GM12878 (cell line): ENCODE measurements around the gene AGO4. TPM values are rescaled to one million over a fixed set of nuclear protein-coding genes. Genes with fewer than 3 reads are reported as not detected.

Source experiments
- ATAC-seq: fragments of 200-7000 bp; cut with Tn5 transposase; 3 replicates; pipeline ENCODE4 v1.9.1; 2020; ENCODE audit warnings: mild to moderate bottlenecking, moderate library complexity
- BruUV-seq: library from RNA; stranded (reverse); fragments of 400-500 nt; replicated peaks from 2 replicates; lab custom pipeline; 2021; lab: Mats Ljungman, UMichigan
- CTCF ChIA-PET: fragments of 300-600 bp; sonication (Branson Sonifier 250); formaldehyde crosslinking; extraction: SDS; loops from one replicate; lab custom pipeline; 2021; ENCODE audit warnings: inconsistent platforms; lab: Yijun Ruan, JAX
- POLR2A ChIA-PET: fragments of 350-600 bp; formaldehyde crosslinking; extraction: SDS; loops from one replicate; lab custom pipeline; 2021; ENCODE audit warnings: inconsistent platforms; lab: Charles Lee
- RAD21 ChIA-PET: fragments of 300-600 bp; sonication (Branson Sonifier 250); formaldehyde crosslinking; loops from one replicate; lab custom pipeline; 2023; ENCODE audit warnings: antibody characterized with exemption; ENCODE audit not compliant: unreplicated experiment; lab: Charles Lee
- SMC1A ChIA-PET: fragments of 300-600 bp; sonication (Branson Sonifier 250); formaldehyde crosslinking; loops from one replicate; lab custom pipeline; 2023; ENCODE audit not compliant: unreplicated experiment, uncharacterized antibody; lab: Charles Lee
- DNase-seq: peaks from one replicate; pipeline ENCODE4 v3.0.0-alpha.2; 2011; ENCODE audit warnings: low read depth, low spot score
- FAIRE-seq: peaks from 3 replicates; lab custom pipeline; 2011; peaks lifted over from hg19 to GRCh38; lab: Jason Lieb, UNC
- H2AFZ ChIP-seq: 2 replicates; pipeline ENCODE4 v1.6.0; 2011; ENCODE audit warnings: low read depth, low read length, control low read depth; ENCODE audit not compliant: control insufficient read depth
- H3K27ac ChIP-seq: 2 replicates; pipeline ENCODE4 v1.5.1; 2011; ENCODE audit warnings: control low read depth; ENCODE audit not compliant: control insufficient read depth, insufficient read depth
- H3K27me3 ChIP-seq, 2 experiments: replicated peaks in 1 of 2; 2 replicates each; pipeline versions ENCODE4 v1.6.0 to v1.6.1; 2011; ENCODE audit warnings: low read length in 1 of 2; ENCODE audit not compliant: control insufficient read depth in 2 of 2, insufficient read depth in 2 of 2
- H3K36me3 ChIP-seq, 2 experiments: 2 replicates each; pipeline ENCODE4 v1.5.1; 2011; ENCODE audit warnings: low read length in 1 of 2; ENCODE audit not compliant: control insufficient read depth in 2 of 2, insufficient read depth in 2 of 2
- H3K4me1 ChIP-seq: 2 replicates; pipeline ENCODE4 v1.6.1; 2011; ENCODE audit warnings: mild to moderate bottlenecking, low read length, moderate library complexity, mixed read lengths; ENCODE audit not compliant: control insufficient read depth, insufficient read depth
- H3K4me2 ChIP-seq: 2 replicates; pipeline ENCODE4 v1.6.0; 2011; ENCODE audit warnings: control low read depth; ENCODE audit not compliant: control insufficient read depth, insufficient read depth
- H3K4me3 ChIP-seq: fragments of 200-600 bp; sonication (generic); 2 replicates; pipeline ENCODE4 v1.5.1; 2016
- H3K79me2 ChIP-seq: 2 replicates; pipeline ENCODE4 v1.6.0; 2011; ENCODE audit warnings: low read length; ENCODE audit not compliant: control insufficient read depth, insufficient read depth
- H3K9ac ChIP-seq: 2 replicates; pipeline ENCODE4 v1.8.0; 2011; ENCODE audit warnings: low read length, control low read depth, mixed read lengths; ENCODE audit not compliant: control insufficient read depth, insufficient read depth
- H3K9me3 ChIP-seq: replicated peaks from 3 replicates; pipeline ENCODE4 v1.5.1; 2011; ENCODE audit warnings: mild to moderate bottlenecking, low read length; ENCODE audit not compliant: control insufficient read depth, insufficient read depth
- H4K20me1 ChIP-seq: 2 replicates; pipeline ENCODE4 v1.6.0; 2011; ENCODE audit not compliant: control insufficient read depth, insufficient read depth
- CHD4 ChIP-seq: fragments of 200-600 bp; sonication (generic); IDR thresholded peaks from 2 replicates; pipeline ENCODE4 v1.6.1; 2016; ENCODE audit warnings: mild to moderate bottlenecking
- GABPA ChIP-seq: IDR thresholded peaks from 2 replicates; pipeline ENCODE4 v1.6.1; 2014; ENCODE audit warnings: antibody characterized with exemption, low read depth, mild to moderate bottlenecking, inconsistent platforms
- HDGF ChIP-seq: fragments of 450-650 bp; IDR thresholded peaks from 2 replicates; pipeline ENCODE4 v1.6.1; 2016; ENCODE audit warnings: antibody characterized with exemption
- KDM1A ChIP-seq: fragments of 200-600 bp; sonication (generic); IDR thresholded peaks from 2 replicates; pipeline ENCODE4 v1.6.1; 2016; ENCODE audit warnings: borderline replicate concordance
- MTA2 ChIP-seq: fragments of 450-650 bp; IDR thresholded peaks from 2 replicates; pipeline ENCODE4 v1.6.1; 2016; ENCODE audit warnings: low read depth, mild to moderate bottlenecking, moderate library complexity
- MYC ChIP-seq: IDR thresholded peaks from 2 replicates; pipeline ENCODE4 v1.6.1; 2011; ENCODE audit warnings: mild to moderate bottlenecking, low read length, moderate library complexity, inconsistent platforms; ENCODE audit not compliant: insufficient read depth, insufficient replicate concordance, insufficient read length, severe bottlenecking
- RELA ChIP-seq: fragments of 450-650 bp; IDR thresholded peaks from 2 replicates; pipeline ENCODE4 v1.8.0; 2014; ENCODE audit warnings: borderline replicate concordance; ENCODE audit not compliant: partially characterized antibody
- TCF12 ChIP-seq: IDR thresholded peaks from 2 replicates; pipeline ENCODE4 v1.6.1; 2011; ENCODE audit warnings: low read depth, mild to moderate bottlenecking, low read length
- ZNF384 ChIP-seq: IDR thresholded peaks from 2 replicates; pipeline ENCODE4 v1.6.1; 2012; ENCODE audit warnings: low read depth, mild to moderate bottlenecking, low read length, improper control_type of control experiment, borderline replicate concordance
- WGBS: methylation state at CpG from one replicate; pipeline ENCODE4 v1.1.6; 2016; ENCODE audit warnings: low lambda C conversion rate; ENCODE audit not compliant: insufficient replicate concordance, insufficient coverage; ENCODE audit errors: missing lambda C conversion rate; 5-methylcytosine and 5-hydroxymethylcytosine counted together
- in situ Hi-C: fragments of 300-500 bp; cut with MboI; formaldehyde crosslinking; loops from 9 replicates; pipeline ENCODE4 v1.14.3; 2018; ENCODE audit warnings: mixed read lengths
- intact Hi-C: fragments of 100-400 bp; cut with micrococcal nuclease; formaldehyde crosslinking; loops from one replicate; pipeline ENCODE4 v1.14.2; 2022; ENCODE audit not compliant: unreplicated experiment
- polyA plus RNA-seq, 11 experiments: library from polyadenylated mRNA; depleted of rRNA in 4 of 11; unstranded in 6 of 11; stranded (reverse) in 5 of 11; fragments of >200 nt; fragmentation: Nextera tagmentation in 4 of 11; fragmentation: Illumina TruSeq in 1 of 11; extraction: Ambion mirVana in 4 of 11; extraction: Trizol in 1 of 11; gene quantifications; 1 replicate in 1 of 11; 2 replicates in 10 of 11; pipeline versions ENCODE4 v1.2.1 to v1.2.3, GENCODE V29; 2011 to 2016; ENCODE audit warnings: inconsistent platforms in 2 of 11, missing spikeins in 2 of 11, low read depth in 1 of 11
- total RNA-seq, 4 experiments: library from RNA; depleted of rRNA in 3 of 4; stranded (reverse); fragments of >200 nt in 3 of 4; fragmentation: Illumina TruSeq in 1 of 4; extraction: Trizol in 1 of 4; gene quantifications; 2 replicates each; pipeline versions ENCODE4 v1.2.1 to v1.2.3, GENCODE V29; 2013 to 2021
- TF ChIP-seq, protein P1 (sequence below): IDR thresholded peaks from 2 replicates; pipeline ENCODE4 v1.6.1; 2011; ENCODE audit warnings: borderline replicate concordance, low read depth, mild to moderate bottlenecking, moderate library complexity, low read length; ENCODE audit not compliant: insufficient read depth, poor library complexity, severe bottlenecking
- TF ChIP-seq, protein P2 (sequence below): fragments of 150-350 bp; IDR thresholded peaks from 2 replicates; pipeline ENCODE4 v1.6.1; 2014; ENCODE audit warnings: mild to moderate bottlenecking, low read depth, low read length
- TF ChIP-seq, protein P3 (sequence below): fragments of 450-650 bp; IDR thresholded peaks from 2 replicates; pipeline ENCODE4 v1.6.1; 2016; ENCODE audit warnings: mild to moderate bottlenecking, moderate library complexity, borderline replicate concordance
- TF ChIP-seq, protein P4 (sequence below): fragments of 450-650 bp; IDR thresholded peaks from 2 replicates; pipeline ENCODE4 v1.6.1; 2018; ENCODE audit warnings: borderline replicate concordance, mild to moderate bottlenecking; ENCODE audit not compliant: partially characterized antibody

The AGO4 gene
- total and polyA plus RNA-seq, 10 of the 15 experiments (the other 5 are each of a cell fraction or from before 2014, with no cell fraction given) = 1.2 to 7.9 (median 3.2) TPM

DNA sequence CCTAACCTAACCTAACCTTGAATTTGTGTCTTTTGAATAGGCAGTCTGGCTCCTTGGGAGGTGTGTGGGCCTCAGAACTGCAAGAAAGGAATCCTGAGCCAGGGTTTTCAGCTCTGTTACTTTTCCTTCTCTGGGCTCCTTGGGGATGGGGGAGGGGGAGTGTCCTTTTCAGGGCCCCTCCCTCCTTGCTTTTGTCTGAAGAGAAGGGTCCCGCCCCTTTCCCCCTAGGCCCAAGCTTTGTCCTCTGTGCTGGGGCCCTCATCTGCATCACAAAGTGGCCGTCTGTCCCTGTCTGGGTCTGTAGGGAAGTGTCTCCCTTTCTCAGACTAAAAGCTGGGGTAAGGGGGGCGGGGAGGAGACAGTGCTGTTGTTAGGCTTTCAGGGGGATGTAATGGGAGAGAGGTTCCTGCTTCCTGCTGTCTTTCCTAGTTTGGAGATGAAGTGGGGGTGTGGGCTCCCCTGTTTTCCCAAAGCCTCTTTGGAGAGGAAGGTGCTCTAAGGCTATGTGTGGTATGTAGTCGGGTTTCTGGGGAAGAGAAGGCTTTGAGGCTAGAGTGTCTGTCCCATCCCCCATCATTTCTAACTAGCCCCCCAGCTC is 78.2 kb downstream of the AGO4 start:
- no peak overlapping the region for H3K9ac ChIP-seq
- peak overlapping the region; percentile 22; the same call in 1 of the 2 replicates for H3K4me3 ChIP-seq
- H3K4me1 ChIP-seq = peaks cover 14% of the 10 kb centered on the region
- no peaks in the 10 kb centered on the region for H3K9me3 ChIP-seq
- H3K79me2 ChIP-seq = peaks cover 11% of the 10 kb centered on the region
- no peaks in the 10 kb centered on the region for H4K20me1 ChIP-seq
- no peak for DNase-seq
- ChIA-PET RAD21 (interaction anchor here (1.1 to 1.2 kb wide), 2 partner anchors 45 to 137 kb away, joined by 3 read pairs; partner anchors contain the start of gene AGO3), CTCF (interaction anchor here (0.8 to 1.5 kb wide), 2 partner anchors 56 to 113 kb away, joined by 3 to 4 read pairs; no protein-coding TSS in a partner anchor), POLR2A (interaction anchor here (0.6 to 1.4 kb wide), 4 partner anchors 43 to 1445 kb away, joined by 3 to 6 read pairs (median 4); partner anchors contain the start of genes AGO3 and CLSPN), SMC1A (interaction anchor here (0.6 to 1.6 kb wide), 4 partner anchors 9 to 28 kb away, joined by 3 to 8 read pairs (median 4); no protein-coding TSS in a partner anchor)
- 88% methylated on average over 3 of the region's 4 CpGs for WGBS
- in situ Hi-C loops (no loop called here), intact Hi-C loops (loop anchor here (10.0 kb wide), 1 partner anchor 199 kb away; the partner anchor contains the start of genes ADPRS and TEKT2)
- H3K36me3 ChIP-seq = no peaks in the 10 kb centered on the region; a peak in 1 of 4 replicates
- no peak overlapping the region for H2AFZ ChIP-seq
- H3K27ac ChIP-seq = no peak overlapping the region
- FAIRE-seq = peak; percentile 44
- H3K27me3 ChIP-seq = no peaks in the 10 kb centered on the region
- H3K4me2 ChIP-seq = peak overlapping the region; percentile 63; the same call in 1 of the 2 replicates
- no TSS peak for BruUV-seq
- peak; percentile 22 for ATAC-seq
- TF ChIP-seq GABPA (no peak), CHD4 (no peak), TCF12 (no peak), ZNF384 (no peak), MTA2 (no peak), KDM1A (no peak), HDGF (no peak), RELA (no peak), MYC (no peak)
- TF ChIP-seq, protein P1, sequence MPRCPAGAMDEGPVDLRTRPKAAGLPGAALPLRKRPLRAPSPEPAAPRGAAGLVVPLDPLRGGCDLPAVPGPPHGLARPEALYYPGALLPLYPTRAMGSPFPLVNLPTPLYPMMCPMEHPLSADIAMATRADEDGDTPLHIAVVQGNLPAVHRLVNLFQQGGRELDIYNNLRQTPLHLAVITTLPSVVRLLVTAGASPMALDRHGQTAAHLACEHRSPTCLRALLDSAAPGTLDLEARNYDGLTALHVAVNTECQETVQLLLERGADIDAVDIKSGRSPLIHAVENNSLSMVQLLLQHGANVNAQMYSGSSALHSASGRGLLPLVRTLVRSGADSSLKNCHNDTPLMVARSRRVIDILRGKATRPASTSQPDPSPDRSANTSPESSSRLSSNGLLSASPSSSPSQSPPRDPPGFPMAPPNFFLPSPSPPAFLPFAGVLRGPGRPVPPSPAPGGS = no peak
- TF ChIP-seq, protein P2, sequence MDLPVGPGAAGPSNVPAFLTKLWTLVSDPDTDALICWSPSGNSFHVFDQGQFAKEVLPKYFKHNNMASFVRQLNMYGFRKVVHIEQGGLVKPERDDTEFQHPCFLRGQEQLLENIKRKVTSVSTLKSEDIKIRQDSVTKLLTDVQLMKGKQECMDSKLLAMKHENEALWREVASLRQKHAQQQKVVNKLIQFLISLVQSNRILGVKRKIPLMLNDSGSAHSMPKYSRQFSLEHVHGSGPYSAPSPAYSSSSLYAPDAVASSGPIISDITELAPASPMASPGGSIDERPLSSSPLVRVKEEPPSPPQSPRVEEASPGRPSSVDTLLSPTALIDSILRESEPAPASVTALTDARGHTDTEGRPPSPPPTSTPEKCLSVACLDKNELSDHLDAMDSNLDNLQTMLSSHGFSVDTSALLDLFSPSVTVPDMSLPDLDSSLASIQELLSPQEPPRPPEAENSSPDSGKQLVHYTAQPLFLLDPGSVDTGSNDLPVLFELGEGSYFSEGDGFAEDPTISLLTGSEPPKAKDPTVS = no peak
- TF ChIP-seq, protein P3, sequence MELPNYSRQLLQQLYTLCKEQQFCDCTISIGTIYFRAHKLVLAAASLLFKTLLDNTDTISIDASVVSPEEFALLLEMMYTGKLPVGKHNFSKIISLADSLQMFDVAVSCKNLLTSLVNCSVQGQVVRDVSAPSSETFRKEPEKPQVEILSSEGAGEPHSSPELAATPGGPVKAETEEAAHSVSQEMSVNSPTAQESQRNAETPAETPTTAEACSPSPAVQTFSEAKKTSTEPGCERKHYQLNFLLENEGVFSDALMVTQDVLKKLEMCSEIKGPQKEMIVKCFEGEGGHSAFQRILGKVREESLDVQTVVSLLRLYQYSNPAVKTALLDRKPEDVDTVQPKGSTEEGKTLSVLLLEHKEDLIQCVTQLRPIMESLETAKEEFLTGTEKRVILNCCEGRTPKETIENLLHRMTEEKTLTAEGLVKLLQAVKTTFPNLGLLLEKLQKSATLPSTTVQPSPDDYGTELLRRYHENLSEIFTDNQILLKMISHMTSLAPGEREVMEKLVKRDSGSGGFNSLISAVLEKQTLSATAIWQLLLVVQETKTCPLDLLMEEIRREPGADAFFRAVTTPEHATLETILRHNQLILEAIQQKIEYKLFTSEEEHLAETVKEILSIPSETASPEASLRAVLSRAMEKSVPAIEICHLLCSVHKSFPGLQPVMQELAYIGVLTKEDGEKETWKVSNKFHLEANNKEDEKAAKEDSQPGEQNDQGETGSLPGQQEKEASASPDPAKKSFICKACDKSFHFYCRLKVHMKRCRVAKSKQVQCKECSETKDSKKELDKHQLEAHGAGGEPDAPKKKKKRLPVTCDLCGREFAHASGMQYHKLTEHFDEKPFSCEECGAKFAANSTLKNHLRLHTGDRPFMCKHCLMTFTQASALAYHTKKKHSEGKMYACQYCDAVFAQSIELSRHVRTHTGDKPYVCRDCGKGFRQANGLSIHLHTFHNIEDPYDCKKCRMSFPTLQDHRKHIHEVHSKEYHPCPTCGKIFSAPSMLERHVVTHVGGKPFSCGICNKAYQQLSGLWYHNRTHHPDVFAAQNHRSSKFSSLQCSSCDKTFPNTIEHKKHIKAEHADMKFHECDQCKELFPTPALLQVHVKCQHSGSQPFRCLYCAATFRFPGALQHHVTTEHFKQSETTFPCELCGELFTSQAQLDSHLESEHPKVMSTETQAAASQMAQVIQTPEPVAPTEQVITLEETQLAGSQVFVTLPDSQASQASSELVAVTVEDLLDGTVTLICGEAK = no peak
- TF ChIP-seq, protein P4, sequence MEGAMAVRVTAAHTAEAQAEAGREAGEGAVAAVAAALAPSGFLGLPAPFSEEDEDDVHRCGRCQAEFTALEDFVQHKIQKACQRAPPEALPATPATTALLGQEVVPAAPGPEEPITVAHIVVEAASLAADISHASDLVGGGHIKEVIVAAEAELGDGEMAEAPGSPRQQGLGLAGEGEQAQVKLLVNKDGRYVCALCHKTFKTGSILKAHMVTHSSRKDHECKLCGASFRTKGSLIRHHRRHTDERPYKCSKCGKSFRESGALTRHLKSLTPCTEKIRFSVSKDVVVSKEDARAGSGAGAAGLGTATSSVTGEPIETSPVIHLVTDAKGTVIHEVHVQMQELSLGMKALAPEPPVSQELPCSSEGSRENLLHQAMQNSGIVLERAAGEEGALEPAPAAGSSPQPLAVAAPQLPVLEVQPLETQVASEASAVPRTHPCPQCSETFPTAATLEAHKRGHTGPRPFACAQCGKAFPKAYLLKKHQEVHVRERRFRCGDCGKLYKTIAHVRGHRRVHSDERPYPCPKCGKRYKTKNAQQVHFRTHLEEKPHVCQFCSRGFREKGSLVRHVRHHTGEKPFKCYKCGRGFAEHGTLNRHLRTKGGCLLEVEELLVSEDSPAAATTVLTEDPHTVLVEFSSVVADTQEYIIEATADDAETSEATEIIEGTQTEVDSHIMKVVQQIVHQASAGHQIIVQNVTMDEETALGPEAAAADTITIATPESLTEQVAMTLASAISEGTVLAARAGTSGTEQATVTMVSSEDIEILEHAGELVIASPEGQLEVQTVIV = no peak
